ENCODE data around the gene ULK1. TPM values are rescaled to one million over a fixed set of nuclear protein-coding genes. Genes with fewer than 3 reads are reported as not detected.
A peak's percentile ranks its signal among the peaks of the same experiment; 100 is the strongest.

ULK1 gene
- total and polyA plus RNA-seq, 2 experiments from 2014 or later = 8.4 to 33.8 TPM

- H3K27ac Mint-ChIP-seq = peak overlapping the region; percentile 85; the same call in 1 of the 2 replicates
- Histone ChIP-seq H3K27me3 (ENCODE audit: insufficient read depth) (no peaks in the 10 kb centered on the region), H3K4me1 (ENCODE audit: insufficient read depth) (peaks cover 24% of the 10 kb centered on the region), H3F3A (replicated peaks; ENCODE audit: low read depth) (0 out of 2 replicates have a peak, but pooled peaks cover 11% of the 10 kb centered on the region), H3K4me3 (no peak overlapping the region), H3K27ac (ENCODE audit: low read depth) (no peak overlapping the region; the same call in 1 of the 2 replicates), H4K20me1 (replicated peaks; ENCODE audit: insufficient read depth) (no peaks in the 10 kb centered on the region), H3K36me3 (ENCODE audit: insufficient read depth) (no peaks in the 10 kb centered on the region), H2AFZ (peak overlapping the region; percentile 78; the same call in 1 of the 2 replicates), H3K9me2 (ENCODE audit: insufficient read depth) (no peaks in the 10 kb centered on the region), H3K4me2 (peak overlapping the region; percentile 38; the same call in 1 of the 2 replicates), H3K79me2 (replicated peaks; ENCODE audit: insufficient read depth) (no peaks in the 10 kb centered on the region)
- H3K9me3 Mint-ChIP-seq = no peaks in the 10 kb centered on the region; the same call in 2 of the 3 replicates
- no peak overlapping the region for H3K4me3 Mint-ChIP-seq
- peaks cover 4% of the 10 kb centered on the region; the same call in 1 of the 3 replicates for H3K36me3 Mint-ChIP-seq (ENCODE audit: low read depth)
- DNase-seq (ENCODE audit: low spot score) (no peak), ATAC-seq (no peak)
- TF ChIP-seq ETS1 (IDR thresholded peaks at IDR 0.05) = no peak
- no peak for TF ChIP-seq ZNF331 (CRISPR knock-in tag; IDR thresholded peaks at IDR 0.05; ENCODE audit: low read depth)
- TF ChIP-seq ZNF462 (CRISPR knock-in tag; IDR thresholded peaks at IDR 0.05) = no peak
- TF ChIP-seq, protein P1, sequence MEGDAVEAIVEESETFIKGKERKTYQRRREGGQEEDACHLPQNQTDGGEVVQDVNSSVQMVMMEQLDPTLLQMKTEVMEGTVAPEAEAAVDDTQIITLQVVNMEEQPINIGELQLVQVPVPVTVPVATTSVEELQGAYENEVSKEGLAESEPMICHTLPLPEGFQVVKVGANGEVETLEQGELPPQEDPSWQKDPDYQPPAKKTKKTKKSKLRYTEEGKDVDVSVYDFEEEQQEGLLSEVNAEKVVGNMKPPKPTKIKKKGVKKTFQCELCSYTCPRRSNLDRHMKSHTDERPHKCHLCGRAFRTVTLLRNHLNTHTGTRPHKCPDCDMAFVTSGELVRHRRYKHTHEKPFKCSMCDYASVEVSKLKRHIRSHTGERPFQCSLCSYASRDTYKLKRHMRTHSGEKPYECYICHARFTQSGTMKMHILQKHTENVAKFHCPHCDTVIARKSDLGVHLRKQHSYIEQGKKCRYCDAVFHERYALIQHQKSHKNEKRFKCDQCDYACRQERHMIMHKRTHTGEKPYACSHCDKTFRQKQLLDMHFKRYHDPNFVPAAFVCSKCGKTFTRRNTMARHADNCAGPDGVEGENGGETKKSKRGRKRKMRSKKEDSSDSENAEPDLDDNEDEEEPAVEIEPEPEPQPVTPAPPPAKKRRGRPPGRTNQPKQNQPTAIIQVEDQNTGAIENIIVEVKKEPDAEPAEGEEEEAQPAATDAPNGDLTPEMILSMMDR (conservative IDR thresholded peaks at IDR 0.05; ENCODE audit: low read depth in 2 of 2) = no peak
- TF ChIP-seq NANOG (IDR thresholded peaks at IDR 0.05; ENCODE audit: borderline replicate concordance) = no peak
- peaks cover 40% of the 10 kb centered on the region for H3K4me1 Mint-ChIP-seq
- H3K27me3 Mint-ChIP-seq (ENCODE audit: insufficient read depth, low read depth, poor library complexity) = peaks cover 32% of the 10 kb centered on the region
These were observed 31.8 kb upstream of the ULK1 start for GRCh38 chr12:131862600-131862993.
